Measurements from ENCODE around the gene NUP205.

- TF ChIP-seq SUZ12 (IDR thresholded peaks at IDR 0.05; ENCODE audit: extremely low read depth, insufficient read depth, insufficient read length) (no peak), YY1 (IDR thresholded peaks at IDR 0.05; ENCODE audit: insufficient read depth, insufficient read length) (no peak)
Measured at GRCh38 chr7:135601182-135601581, 43.5 kb downstream of the NUP205 start.
